Hepatocyte (in vitro differentiated cells): ENCODE measurements around the gene ITPR1. TPM values are rescaled to one million over a fixed set of nuclear protein-coding genes. Genes with fewer than 3 reads are reported as not detected.

Experiments used
- DNase-seq: peaks from one replicate; pipeline ENCODE4 v3.0.0-alpha.2; 2016; ENCODE audit warnings: low spot score
- H2AFZ ChIP-seq: fragments of 200-600 bp; sonication (generic); 2 replicates; pipeline ENCODE4 v1.6.0; 2016; ENCODE audit warnings: antibody characterized with exemption, mild to moderate bottlenecking
- H3K27ac ChIP-seq: fragments of 200-600 bp; sonication (generic); 2 replicates; pipeline ENCODE4 v1.5.1; 2016; ENCODE audit warnings: mild to moderate bottlenecking
- H3K27me3 ChIP-seq: fragments of 200-600 bp; sonication (generic); 2 replicates; pipeline ENCODE4 v1.6.1; 2016
- H3K36me3 ChIP-seq: fragments of 200-600 bp; sonication (generic); replicated peaks from 2 replicates; pipeline ENCODE4 v1.5.1; 2016; ENCODE audit warnings: low read depth; ENCODE audit not compliant: insufficient read depth
- H3K4me1 ChIP-seq: fragments of 200-600 bp; sonication (generic); 2 replicates; pipeline ENCODE4 v1.5.1; 2016; ENCODE audit warnings: mild to moderate bottlenecking, moderate library complexity; ENCODE audit not compliant: insufficient read depth
- H3K4me2 ChIP-seq: fragments of 200-600 bp; sonication (generic); 2 replicates; pipeline ENCODE4 v1.6.0; 2016
- H3K4me3 ChIP-seq: fragments of 200-600 bp; sonication (generic); 2 replicates; pipeline ENCODE4 v1.5.1; 2016; ENCODE audit warnings: mild to moderate bottlenecking
- H3K79me2 ChIP-seq: fragments of 200-600 bp; sonication (generic); 2 replicates; pipeline ENCODE4 v1.6.0; 2017; ENCODE audit warnings: mild to moderate bottlenecking
- H3K9me2 ChIP-seq: fragments of 200-600 bp; sonication (generic); replicated peaks from 2 replicates; pipeline ENCODE4 v1.6.0; 2017; ENCODE audit warnings: mild to moderate bottlenecking; ENCODE audit not compliant: insufficient read depth
- H3K9me3 ChIP-seq: fragments of 200-600 bp; sonication (generic); 2 replicates; pipeline ENCODE4 v1.5.1; 2016; ENCODE audit warnings: low read depth, mild to moderate bottlenecking
- H4K20me1 ChIP-seq: fragments of 200-600 bp; sonication (generic); 2 replicates; pipeline ENCODE4 v1.6.0; 2016; ENCODE audit warnings: mild to moderate bottlenecking; ENCODE audit not compliant: insufficient read depth, poor library complexity, severe bottlenecking
- CTCF ChIP-seq: fragments of 200-600 bp; sonication (generic); IDR thresholded peaks from 2 replicates; pipeline ENCODE4 v1.5.1; 2016; ENCODE audit warnings: antibody characterized with exemption, mild to moderate bottlenecking; ENCODE audit not compliant: poor library complexity
- EZH2 ChIP-seq: fragments of 200-600 bp; sonication (generic); IDR thresholded peaks from 2 replicates; pipeline ENCODE4 v1.6.1; 2016; ENCODE audit warnings: antibody characterized with exemption, mild to moderate bottlenecking, borderline replicate concordance
- EZH2phosphoT487 ChIP-seq: fragments of 200-600 bp; sonication (generic); IDR thresholded peaks from one replicate; pipeline ENCODE4 v1.6.1; 2018; ENCODE audit warnings: antibody characterized with exemption, mild to moderate bottlenecking, low read depth, moderate library complexity; ENCODE audit not compliant: unreplicated experiment, severe bottlenecking
- WGBS: methylation state at CpG from one replicate; pipeline ENCODE4 v1.1.6; 2016; ENCODE audit warnings: low lambda C conversion rate; ENCODE audit errors: missing lambda C conversion rate; 5-methylcytosine and 5-hydroxymethylcytosine counted together
- polyA plus RNA-seq: library from polyadenylated mRNA; unstranded; fragments of >200 nt; fragmentation: Nextera tagmentation; extraction: Ambion mirVana; gene quantifications from 2 replicates; pipeline ENCODE4 v1.2.1, GENCODE V29; 2016
- total RNA-seq: library from RNA; depleted of rRNA; stranded (reverse); fragments of >200 nt; gene quantifications from 2 replicates; pipeline ENCODE4 v1.2.3, GENCODE V29; 2014

The ITPR1 gene
- total and polyA plus RNA-seq, 2 experiments from 2014 or later = 46.8 to 90.8 TPM

DNA sequence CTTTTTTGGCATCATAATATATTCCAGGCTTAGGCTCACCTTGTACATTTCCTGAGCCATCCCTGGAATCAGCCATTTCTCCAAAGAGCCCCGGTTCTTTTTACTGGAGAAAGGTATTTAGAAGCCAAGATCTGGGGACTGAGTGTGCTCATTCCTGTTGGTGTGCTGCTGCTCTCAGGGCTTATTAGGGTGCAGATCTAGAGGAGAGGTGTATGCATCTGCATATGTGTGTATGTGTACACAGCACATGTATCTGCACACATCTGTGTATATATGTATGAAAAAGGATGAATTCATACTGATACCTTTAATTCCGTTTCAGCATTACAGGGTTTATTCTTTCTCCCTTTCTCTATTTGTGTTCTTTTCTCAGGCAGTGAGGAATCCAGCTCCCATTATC is 324.0 kb downstream of the ITPR1 start:
- H3K4me1 ChIP-seq = no peaks in the 10 kb centered on the region
- peaks cover 8% of the 10 kb centered on the region for H3K9me3 ChIP-seq
- no peak for TF ChIP-seq EZH2
- TF ChIP-seq CTCF = no peak
- TF ChIP-seq EZH2phosphoT487 = no peak
- H3K79me2 ChIP-seq = no peaks in the 10 kb centered on the region
- no peaks in the 10 kb centered on the region for H3K27me3 ChIP-seq
- H4K20me1 ChIP-seq = no peaks in the 10 kb centered on the region
- WGBS = 64% methylated on average over 2 of the region's 2 CpGs
- DNase-seq = no peak
- H3K36me3 ChIP-seq = no peaks in the 10 kb centered on the region
- H3K4me3 ChIP-seq = no peak overlapping the region
- H3K4me2 ChIP-seq = no peak overlapping the region
- H3K27ac ChIP-seq = no peak overlapping the region
- H3K9me2 ChIP-seq = no peaks in the 10 kb centered on the region
- no peak overlapping the region for H2AFZ ChIP-seq

DNA sequence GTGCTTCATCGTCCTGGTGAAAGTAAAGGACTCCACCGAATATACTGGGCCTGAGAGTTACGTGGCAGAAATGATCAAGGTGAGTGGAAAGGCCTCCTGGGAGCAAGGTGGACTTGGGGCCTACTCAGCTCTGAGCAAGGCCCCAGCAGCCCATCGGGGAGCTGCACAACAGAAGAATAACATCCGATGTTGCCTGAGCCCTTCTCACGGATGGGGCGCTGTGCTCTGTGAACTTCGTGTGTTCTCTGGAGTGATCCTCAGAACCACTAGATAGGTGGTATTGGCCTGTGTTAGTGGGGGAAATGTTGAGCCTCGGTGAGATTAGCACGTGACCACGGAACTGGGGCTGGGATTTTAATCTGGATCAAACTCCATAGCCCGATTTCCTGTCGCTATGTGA is 325.0 kb downstream of the ITPR1 start:
- H3K4me1 ChIP-seq = no peaks in the 10 kb centered on the region
- H2AFZ ChIP-seq = no peak overlapping the region
- TF ChIP-seq EZH2 (no peak), CTCF (no peak), EZH2phosphoT487 (no peak)
- H3K36me3 ChIP-seq = no peaks in the 10 kb centered on the region
- no peaks in the 10 kb centered on the region for H3K79me2 ChIP-seq
- no peaks in the 10 kb centered on the region for H3K9me2 ChIP-seq
- no peak overlapping the region for H3K27ac ChIP-seq
- H3K27me3 ChIP-seq = no peaks in the 10 kb centered on the region
- peaks cover 8% of the 10 kb centered on the region for H3K9me3 ChIP-seq
- DNase-seq = no peak
- no peak overlapping the region for H3K4me3 ChIP-seq
- H4K20me1 ChIP-seq = no peaks in the 10 kb centered on the region
- H3K4me2 ChIP-seq = no peak overlapping the region
- WGBS = 97% methylated on average over 13 of the region's 13 CpGs

GRCh38 chr3:4818986-4819693 is 326.0 kb downstream of the ITPR1 start:
- Histone ChIP-seq H3K79me2 (no peaks in the 10 kb centered on the region), H3K27me3 (no peaks in the 10 kb centered on the region), H3K4me3 (no peak overlapping the region), H3K4me2 (no peak overlapping the region), H3K9me2 (no peaks in the 10 kb centered on the region), H3K36me3 (no peaks in the 10 kb centered on the region), H4K20me1 (no peaks in the 10 kb centered on the region), H2AFZ (no peak overlapping the region), H3K4me1 (no peaks in the 10 kb centered on the region), H3K27ac (peak overlapping the region; percentile 32), H3K9me3 (peaks cover 8% of the 10 kb centered on the region)
- DNase-seq = no peak
- TF ChIP-seq EZH2phosphoT487 = no peak
- no peak for TF ChIP-seq EZH2
- TF ChIP-seq CTCF = no peak
- WGBS = 56% methylated on average over 12 of the region's 12 CpGs
